ENCODE data around the gene RRAS2.

GRCh38 chr11:14359501-14360031 is 583 bp upstream of the RRAS2 start:
- TF ChIP-seq CTCF (IDR thresholded peaks at IDR 0.05) (no peak), EP300 (IDR thresholded peaks at IDR 0.05) (no peak), POLR2A (IDR thresholded peaks at IDR 0.05) (no peak), POLR2AphosphoS5 (IDR thresholded peaks at IDR 0.05) (no peak)

Measured in gastroesophageal sphincter (tissue), 3 donors.